GM19397 (cell line): Measurements from ENCODE around the gene SAMMSON.
A peak's percentile ranks its signal among the peaks of the same experiment; 100 is the strongest.

ENCODE experiments used
- ATAC-seq: cut with Tn5 transposase; IDR thresholded peaks from one replicate; pipeline ENCODE4 v1.9.1; 2021; ENCODE audit warnings: mild to moderate bottlenecking, moderate library complexity; ENCODE audit not compliant: unreplicated experiment

SAMMSON gene

DNA sequence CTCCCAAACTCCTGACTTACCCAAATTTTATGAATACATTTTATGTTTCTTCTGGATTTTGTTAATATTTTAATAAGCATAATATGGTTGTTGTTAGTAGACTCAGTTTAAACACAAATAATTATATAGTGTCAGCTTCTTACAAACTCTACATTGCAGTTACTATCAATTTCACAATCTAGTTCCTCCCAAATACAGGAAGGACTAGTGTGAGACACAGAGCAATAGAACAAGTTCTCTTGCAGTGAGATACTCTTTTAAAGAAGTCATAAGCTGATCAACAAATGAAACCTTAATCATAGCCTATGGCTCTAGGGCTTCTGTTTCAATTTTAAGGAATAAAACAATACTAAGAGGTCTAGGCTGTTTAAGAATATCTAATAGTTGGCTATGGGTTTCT lies 86.1 kb downstream of the SAMMSON start:
- ATAC-seq = no peak

DNA sequence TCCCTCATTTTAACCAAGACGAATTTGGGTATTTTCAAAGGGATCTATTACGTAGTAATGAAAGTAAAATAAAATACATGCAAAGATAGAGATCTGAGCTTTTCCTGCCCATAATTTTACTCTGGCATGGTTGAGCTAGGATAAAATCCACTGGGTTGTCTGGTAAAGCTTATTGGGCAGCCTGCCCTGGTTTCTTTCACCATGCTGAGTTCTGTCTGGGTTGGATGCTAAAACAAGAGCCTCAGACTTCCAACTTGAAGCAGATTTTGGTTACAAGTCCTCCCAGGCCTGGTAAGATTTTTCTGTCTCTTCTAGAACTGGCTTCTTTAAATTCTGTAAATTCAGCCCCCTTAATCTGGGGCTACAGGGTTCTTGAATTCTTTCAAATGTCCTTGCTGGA lies 86.8 kb downstream of the SAMMSON start:
- no peak for ATAC-seq

DNA sequence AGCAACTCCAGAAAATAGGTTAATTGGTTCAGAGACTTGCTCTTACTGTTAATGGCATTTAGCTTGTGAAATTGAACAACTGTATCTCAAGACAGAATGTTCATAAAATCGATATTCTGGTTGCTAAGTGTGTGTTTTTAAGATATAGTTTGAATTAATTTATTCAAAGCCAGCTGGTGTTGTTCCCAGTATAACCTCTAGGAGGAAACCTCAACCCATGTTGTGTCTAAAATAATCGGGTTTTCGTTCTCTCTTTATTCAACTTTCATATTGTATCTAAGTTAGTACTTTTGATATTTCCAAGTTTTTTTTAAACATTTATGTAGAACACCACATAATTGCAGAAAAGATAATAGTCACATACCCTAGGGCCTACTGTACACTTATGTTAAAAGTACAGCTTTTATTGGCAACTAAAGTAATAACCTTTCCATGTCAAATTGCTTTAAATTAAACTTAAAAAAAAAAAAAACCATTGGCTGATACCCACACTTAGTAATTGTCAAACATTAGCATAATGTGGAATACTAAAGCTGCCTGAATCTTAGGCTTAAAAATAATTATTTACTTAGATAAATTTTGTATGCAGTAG lies 90.9 kb downstream of the SAMMSON start:
- ATAC-seq = no peak

DNA sequence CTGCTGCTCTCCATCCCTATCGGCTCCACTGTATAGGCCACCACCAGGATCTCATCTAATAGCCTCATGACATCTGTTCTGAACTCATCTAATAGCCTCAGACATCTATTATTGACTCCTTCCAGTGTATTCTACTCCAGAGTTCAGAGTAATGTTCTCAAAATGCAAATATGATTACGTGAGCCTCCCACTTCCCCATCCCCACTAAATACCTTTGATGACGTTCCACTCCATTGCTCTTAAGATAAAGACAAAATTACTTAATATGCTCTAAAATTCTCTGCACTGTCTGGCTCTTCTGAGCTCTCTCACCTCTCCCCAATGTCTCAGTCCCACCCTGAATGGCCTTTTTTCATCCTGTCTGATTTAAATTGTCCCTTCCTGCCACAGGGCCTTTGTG lies 94.7 kb downstream of the SAMMSON start:
- no peak for ATAC-seq

DNA sequence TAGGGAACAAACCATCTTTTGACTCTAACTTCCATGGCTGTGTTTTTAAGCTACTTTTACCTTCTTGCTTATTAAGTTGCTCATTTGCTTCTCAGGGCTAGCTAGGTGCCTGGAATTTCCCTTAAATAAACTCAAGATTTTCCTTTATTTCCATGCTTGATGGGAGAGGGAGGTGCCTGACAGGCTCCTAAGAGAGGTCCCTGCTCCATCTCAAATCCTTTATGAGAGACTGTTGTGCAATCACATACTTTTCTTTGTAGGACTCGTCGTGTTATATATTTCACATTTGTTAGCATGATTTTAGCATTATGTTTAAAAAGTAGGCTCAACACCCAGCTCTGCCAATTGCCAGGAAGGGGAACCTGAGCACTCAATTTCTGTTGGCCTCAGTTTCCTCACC lies 95.7 kb downstream of the SAMMSON start:
- ATAC-seq = no peak

DNA sequence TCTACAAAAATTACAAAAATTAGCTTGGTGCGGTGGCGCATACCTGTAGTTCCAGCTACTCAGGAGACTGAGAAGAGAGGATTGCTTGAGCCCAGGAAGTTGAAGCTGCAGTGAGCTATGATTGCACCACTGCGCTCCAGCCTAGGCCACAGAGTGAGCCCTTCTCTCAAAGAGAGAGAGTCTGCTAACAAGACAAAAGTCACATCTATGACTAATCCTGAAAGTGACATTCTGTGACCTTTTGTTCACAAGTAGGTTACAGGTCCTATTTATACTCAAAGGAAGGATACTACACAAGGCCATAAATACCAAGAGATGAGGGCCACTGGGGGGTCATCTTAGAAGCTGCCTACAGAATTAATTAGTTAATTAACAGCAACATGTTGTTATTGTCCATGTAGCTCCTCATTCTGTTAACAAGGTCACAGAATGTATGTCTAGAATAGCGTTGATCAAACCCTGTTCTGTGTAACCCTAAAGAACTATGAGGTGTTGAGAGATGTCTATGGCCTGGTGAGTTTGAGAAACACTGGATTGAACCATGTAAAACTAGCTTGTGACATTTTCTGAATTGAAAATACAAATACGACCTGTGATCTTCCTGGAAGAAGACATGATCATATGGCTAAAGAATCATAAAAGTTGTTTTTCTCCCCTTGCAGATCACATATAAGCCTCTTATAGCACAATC lies 97.0 kb downstream of the SAMMSON start:
- ATAC-seq = peak; percentile 67

DNA sequence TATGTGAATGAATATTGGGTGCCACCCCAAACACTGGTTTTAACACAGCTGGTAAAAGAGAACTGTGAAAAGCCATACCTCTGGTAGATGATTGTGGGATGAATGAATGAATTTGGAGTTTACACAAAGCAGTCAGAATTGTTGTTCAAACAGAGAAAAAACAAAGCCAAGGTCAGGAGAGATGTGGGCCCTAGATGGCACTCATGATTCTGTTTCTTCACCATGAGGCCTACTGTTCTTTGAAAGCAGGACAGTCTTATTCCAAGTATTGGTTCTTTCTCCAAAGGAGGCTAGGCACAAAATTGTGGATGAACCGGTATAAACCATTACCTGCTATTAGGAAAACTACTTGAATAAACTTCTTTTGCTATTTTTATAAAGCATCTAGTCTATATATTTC lies 97.6 kb downstream of the SAMMSON start:
- no peak for ATAC-seq

DNA sequence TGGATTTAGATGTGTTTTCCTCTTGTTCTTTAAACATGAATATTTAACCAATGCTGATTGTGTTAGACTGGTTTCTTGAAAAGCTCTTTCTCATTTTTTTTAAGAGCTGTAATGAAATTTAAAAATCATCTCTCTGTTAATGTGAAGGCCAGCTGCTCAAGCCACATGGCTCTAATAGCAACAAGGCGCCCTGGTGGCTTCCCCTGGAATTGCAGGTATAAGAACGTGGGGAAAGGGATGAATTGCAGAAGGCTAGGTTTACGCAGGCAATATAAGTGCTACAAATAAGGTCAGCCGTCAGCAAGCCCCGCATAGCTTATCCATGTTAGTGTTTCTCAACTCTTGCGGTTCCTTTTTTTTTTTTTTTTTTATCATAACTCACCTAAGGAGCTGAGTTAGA lies 108.5 kb downstream of the SAMMSON start:
- no peak for ATAC-seq

DNA sequence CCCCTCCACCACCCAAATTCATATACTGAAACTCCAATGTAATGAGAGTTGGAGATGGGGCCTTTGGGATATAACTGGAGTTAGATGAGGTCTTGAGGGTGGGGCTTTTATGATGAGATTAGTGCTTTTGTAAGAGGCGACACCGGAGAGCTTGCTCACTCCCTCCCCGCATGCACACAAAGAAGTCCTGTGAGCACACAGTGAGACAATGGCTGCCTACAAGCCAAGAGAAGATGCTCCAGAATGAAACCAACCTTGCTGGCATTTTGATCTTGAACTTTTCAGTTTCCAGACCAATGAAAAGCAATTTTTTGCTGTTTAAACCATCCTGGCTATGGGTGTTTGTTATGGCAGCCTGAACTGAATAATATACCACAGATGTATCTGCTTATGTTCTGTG lies 109.0 kb downstream of the SAMMSON start:
- ATAC-seq = no peak

DNA sequence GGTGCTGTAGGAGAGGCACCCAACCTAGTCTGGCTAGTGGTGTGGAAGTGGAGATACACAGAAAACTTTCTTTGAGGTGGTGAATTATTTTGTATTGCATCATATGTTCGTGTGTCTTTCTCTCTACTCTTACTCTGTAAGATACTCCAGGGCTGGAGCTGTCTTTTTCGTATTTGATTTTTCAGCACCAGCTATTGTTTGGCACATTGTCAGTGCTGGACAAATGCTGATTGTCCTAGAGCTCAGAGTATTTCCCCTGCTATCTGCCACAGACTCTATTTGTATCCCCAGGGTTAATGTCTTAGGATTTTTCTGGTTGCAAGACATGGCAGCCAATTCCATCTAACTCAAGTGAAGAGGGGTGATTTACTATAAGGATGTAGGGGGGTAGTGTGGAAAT lies 110.5 kb downstream of the SAMMSON start:
- no peak for ATAC-seq

DNA sequence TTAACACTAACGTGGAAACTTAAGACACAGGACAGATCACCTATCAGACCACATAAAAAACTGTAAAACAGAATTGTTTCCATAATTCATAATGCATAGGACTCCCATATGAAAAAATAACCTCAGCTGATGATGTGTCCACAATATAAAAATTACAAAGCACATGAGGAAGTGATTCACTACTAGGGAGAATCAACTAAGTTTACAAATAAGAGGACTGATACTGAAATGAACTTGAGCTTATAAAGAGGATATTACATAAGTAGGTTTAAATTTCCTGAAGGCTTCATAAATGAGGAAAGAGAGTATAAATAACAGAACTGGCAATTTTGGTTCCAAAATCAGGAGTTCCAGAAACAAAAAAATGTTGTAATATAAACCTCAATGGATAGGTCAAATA lies 111.9 kb downstream of the SAMMSON start:
- no peak for ATAC-seq

DNA sequence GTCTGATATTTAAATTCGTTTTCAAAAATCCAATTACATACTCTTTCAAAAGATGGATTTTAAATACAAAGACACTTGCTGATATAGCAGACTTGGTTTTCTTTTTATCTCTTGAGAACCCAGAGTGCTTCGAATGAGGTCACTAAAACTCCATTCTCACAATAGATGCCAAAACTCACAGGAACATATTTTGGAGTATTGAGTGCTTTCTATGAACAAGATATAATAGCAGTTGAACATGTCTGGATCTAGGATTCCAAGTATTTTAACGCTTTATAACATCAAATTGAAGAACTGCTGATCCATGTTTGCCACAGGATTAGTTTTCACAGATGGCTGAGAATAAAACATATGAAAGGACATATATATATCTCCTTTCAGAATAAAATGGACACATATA lies 113.2 kb downstream of the SAMMSON start:
- no peak for ATAC-seq

DNA sequence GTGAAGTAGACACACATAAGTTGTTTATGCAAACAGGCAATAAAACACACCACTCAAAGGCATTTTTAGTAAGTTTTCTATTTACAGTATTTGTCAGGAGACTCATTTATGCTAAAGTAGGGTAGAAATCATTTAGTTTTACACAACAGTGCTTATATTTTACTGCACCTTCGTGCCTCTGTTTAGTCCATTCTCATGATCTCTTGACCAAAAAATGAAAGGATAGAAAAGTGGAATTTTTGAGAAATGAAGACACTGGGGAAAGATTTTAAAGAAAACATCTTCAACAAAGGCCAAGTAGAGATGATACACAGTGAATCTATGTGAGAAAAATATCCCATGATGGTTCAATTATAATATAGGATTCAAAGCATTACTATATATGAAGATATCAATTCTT lies 114.9 kb downstream of the SAMMSON start:
- ATAC-seq = no peak

DNA sequence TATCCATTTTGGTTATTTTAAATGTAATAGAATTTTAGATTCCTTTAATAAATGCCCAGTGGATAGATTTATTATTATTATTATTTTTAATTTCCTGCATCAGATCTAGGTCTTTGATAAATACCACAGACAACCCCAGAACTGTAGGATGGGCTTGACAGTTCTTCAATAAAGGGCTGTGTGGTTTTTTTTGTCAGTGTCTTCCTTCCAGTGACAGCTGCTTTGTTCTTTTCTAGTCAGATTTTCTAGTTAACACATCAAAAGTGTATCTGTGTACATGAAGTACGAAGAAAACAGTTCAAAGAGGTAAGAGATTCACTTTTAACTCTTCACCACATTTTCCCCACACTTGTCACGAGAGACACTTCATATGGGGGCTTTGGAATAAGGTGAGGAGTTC lies 120.3 kb downstream of the SAMMSON start:
- no peak for ATAC-seq
